Stimulated activated CD8-positive, alpha-beta memory T cell treated with anti-CD3 and anti-CD28 coated beads, Interleukin-15, amount 100 ng/mL, for 4 hours (primary cell): Measurements from ENCODE around the gene SIGLEC14.

ENCODE experiments used
- DNase-seq, 2 donors: peaks; one replicate each; pipeline ENCODE4 v3.0.0-alpha.2; 2020; ENCODE audit warnings: low read depth in 2 of 2

Gene SIGLEC14

GRCh38 chr19:51614789-51615188, 31.8 kb downstream of the SIGLEC14 start:
- no peak for DNase-seq

- no peak for DNase-seq
These were observed 36.0 kb downstream of the SIGLEC14 start for GRCh38 chr19:51610576-51610975.

- no peak for DNase-seq
These were observed 38.6 kb downstream of the SIGLEC14 start for GRCh38 chr19:51607920-51608562.

- DNase-seq = no peak
These were observed 39.5 kb downstream of the SIGLEC14 start for GRCh38 chr19:51607077-51607476.

GRCh38 chr19:51602189-51602854, 44.3 kb downstream of the SIGLEC14 start:
- DNase-seq = no peak

- no peak for DNase-seq
These were observed 45.6 kb downstream of the SIGLEC14 start for GRCh38 chr19:51600940-51601580.

GRCh38 chr19:51599084-51599483, 47.5 kb downstream of the SIGLEC14 start:
- no peak for DNase-seq

GRCh38 chr19:51598159-51598915, 48.3 kb downstream of the SIGLEC14 start:
- no peak for DNase-seq

GRCh38 chr19:51595190-51596175, 51.1 kb downstream of the SIGLEC14 start:
- DNase-seq = no peak

GRCh38 chr19:51594774-51595109, 51.9 kb downstream of the SIGLEC14 start:
- DNase-seq = no peak

GRCh38 chr19:51593969-51594773, 52.5 kb downstream of the SIGLEC14 start:
- DNase-seq = peak; percentile 94 to 95

GRCh38 chr19:51593138-51593890, 53.3 kb downstream of the SIGLEC14 start:
- DNase-seq = no peak
